Measurements from ENCODE around the gene ADAMTS10. TPM values are rescaled to one million over a fixed set of nuclear protein-coding genes. Genes with fewer than 3 reads are reported as not detected.

Gene ADAMTS10
- polyA plus RNA-seq, 1 experiment: 6.4 TPM

DNA sequence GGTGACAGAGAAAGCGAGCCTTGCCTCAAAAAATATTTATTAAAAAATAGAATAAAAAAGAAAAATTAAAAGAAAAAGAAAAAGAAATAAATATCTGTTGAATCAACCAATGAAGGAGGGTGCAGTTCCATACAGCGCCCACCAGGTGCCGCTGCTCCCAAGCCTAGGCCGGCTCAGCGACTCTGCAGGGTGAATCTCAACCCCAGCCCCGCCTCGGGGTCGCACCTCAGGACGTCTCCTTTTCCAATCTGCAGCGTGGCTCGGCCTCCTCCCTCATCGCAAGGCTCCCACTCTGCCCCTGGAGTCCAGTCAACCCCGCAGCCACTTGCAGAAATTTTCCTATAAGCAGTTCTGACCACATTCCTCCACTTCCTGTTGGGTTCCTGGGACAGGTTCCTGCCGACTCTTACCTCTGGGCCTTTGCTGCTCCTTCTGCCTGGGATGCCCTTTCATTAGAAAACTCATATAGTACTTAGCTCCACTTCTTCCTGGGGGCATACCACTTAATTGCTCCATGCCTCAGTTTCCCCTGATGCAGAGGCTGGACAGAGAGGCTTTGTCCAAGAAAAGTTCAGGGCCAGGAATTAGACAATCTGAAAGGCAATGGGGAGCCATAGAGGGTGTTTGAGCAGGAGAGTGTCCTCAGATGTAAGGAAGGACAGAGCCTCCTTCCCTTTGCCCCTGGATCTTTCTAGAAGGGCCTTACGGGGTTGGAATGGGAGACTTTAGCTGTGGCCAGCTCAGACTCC, 44.2 kb upstream of the ADAMTS10 start:
- ChIA-PET CTCF (interaction anchor here (0.6 to 3.6 kb wide), 15 partner anchors 10 to 1140 kb away, joined by 3 to 26 read pairs (median 4); no protein-coding TSS in a partner anchor), POLR2A (no interaction called here)
- H3K9me3 ChIP-seq (ENCODE audit: control insufficient read depth, insufficient read depth, low read length): no peaks in the 10 kb centered on the region
- no peaks in the 10 kb centered on the region for H3K27me3 ChIP-seq (ENCODE audit: control insufficient read depth, insufficient read depth, low read length)
- no peak overlapping the region; the same call in 1 of the 2 replicates for H3K4me3 ChIP-seq (ENCODE audit: low read depth, low read length)
- DNase-seq (ENCODE audit: low read depth, low spot score): no peak
- TF ChIP-seq, protein P1, sequence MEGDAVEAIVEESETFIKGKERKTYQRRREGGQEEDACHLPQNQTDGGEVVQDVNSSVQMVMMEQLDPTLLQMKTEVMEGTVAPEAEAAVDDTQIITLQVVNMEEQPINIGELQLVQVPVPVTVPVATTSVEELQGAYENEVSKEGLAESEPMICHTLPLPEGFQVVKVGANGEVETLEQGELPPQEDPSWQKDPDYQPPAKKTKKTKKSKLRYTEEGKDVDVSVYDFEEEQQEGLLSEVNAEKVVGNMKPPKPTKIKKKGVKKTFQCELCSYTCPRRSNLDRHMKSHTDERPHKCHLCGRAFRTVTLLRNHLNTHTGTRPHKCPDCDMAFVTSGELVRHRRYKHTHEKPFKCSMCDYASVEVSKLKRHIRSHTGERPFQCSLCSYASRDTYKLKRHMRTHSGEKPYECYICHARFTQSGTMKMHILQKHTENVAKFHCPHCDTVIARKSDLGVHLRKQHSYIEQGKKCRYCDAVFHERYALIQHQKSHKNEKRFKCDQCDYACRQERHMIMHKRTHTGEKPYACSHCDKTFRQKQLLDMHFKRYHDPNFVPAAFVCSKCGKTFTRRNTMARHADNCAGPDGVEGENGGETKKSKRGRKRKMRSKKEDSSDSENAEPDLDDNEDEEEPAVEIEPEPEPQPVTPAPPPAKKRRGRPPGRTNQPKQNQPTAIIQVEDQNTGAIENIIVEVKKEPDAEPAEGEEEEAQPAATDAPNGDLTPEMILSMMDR (IDR thresholded peaks at IDR 0.05; ENCODE audit: low read depth, low read length): peak; percentile 94
- no peak overlapping the region for H3K27ac ChIP-seq (ENCODE audit: low read depth, low read length)

DNA sequence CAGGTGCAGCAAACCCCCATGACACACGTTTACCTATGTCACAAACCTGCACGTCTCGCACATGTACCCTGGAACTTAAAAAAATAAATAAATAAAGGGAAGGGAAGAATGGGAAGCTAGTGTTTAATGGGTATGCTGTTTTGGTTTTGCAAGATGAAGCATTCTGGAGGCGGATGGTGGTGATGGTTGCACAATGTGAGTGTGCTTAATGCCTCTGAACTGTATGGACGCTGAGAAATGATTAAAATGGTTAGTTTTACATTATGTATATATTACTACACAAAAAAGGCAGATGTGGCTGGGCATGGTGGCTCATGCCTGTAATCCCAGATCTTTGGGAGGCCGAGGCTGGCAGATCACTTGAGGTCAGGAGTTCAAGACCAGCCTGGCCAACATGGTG, 37.7 kb upstream of the ADAMTS10 start:
- TF ChIP-seq, protein P1 (IDR thresholded peaks at IDR 0.05; ENCODE audit: low read depth, low read length): no peak
- ChIA-PET CTCF (interaction anchor here (1.2 kb wide), 1 partner anchor 67 kb away, joined by 4 read pairs; no protein-coding TSS in a partner anchor), POLR2A (no interaction called here)
- H3K27me3 ChIP-seq (ENCODE audit: control insufficient read depth, insufficient read depth, low read length): no peaks in the 10 kb centered on the region
- no peak overlapping the region for H3K4me3 ChIP-seq (ENCODE audit: low read depth, low read length)
- no peak overlapping the region for H3K27ac ChIP-seq (ENCODE audit: low read depth, low read length)
- H3K9me3 ChIP-seq (ENCODE audit: control insufficient read depth, insufficient read depth, low read length): no peaks in the 10 kb centered on the region
- no peak for DNase-seq (ENCODE audit: low read depth, low spot score)

DNA sequence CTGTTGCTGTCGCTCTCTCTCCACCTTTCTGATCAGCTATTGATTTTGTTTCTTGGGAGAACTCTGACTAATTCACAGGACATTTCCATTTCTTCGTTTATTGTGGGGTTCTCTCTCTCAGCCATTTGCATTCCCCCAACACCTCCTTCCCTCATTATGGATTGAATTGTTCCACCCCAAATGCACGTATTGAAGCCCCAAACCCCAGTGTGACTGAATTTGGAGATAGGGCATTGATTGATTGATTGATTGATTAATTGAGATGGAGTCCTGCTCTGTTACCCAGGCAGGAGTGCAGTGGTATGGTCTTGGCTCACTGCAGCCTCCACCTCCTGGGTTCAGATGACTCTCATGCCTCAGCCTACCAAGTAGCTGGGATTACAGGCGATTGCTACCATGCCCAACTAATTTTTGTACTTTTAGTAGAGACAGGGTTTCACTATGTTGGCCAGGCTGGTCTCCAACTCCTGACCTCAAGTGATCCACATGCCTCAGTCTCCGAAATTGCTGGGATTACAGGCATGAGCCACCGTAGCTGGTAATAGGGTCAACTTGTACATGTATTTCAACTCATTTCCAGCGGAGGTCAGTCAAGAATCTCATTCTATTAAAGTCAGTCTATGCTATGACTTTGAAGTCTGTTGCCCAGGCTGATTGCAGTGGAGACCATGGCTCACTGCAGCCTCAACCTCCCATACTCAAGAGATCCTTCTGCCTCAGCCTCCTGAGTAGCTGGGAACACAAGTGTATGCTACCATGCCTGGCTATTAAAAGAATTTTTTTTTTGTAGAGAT, 33.5 kb upstream of the ADAMTS10 start:
- no peak overlapping the region for H3K4me3 ChIP-seq (ENCODE audit: low read depth, low read length)
- H3K27ac ChIP-seq (ENCODE audit: low read depth, low read length): no peak overlapping the region
- CTCF ChIA-PET: interaction anchor here (0.5 to 2.4 kb wide), 4 partner anchors 11 to 445 kb away, joined by 3 to 12 read pairs (median 8); no protein-coding TSS in a partner anchor
- no peaks in the 10 kb centered on the region for H3K27me3 ChIP-seq (ENCODE audit: control insufficient read depth, insufficient read depth, low read length)
- POLR2A ChIA-PET: no interaction called here
- no peak for DNase-seq (ENCODE audit: low read depth, low spot score)
- TF ChIP-seq, protein P1 (IDR thresholded peaks at IDR 0.05; ENCODE audit: low read depth, low read length): no peak
- H3K9me3 ChIP-seq (ENCODE audit: control insufficient read depth, insufficient read depth, low read length): peaks cover 3% of the 10 kb centered on the region; the same call in 1 of the 2 replicates

DNA sequence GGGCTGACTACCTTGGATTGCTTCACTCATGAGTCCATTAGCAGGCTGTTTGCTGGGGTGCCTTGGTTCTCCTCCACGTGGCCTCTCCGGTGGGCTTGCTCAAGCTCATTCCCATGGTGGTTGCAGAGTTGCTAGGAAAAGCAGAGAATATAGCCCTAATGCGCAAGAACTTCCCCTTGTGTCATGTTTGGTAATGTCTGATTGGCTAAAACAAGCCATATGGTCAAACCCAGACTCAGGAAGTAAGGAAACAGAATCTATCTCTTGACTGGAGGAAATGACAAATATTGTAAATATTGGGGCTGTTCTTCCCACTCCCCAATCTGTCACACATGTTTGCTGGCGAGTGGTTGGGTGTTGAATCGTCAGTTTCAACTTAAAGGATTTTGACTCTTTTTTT, 32.0 kb upstream of the ADAMTS10 start:
- CTCF ChIA-PET: interaction anchor here (0.6 to 2.3 kb wide), 15 partner anchors 9 to 569 kb away, joined by 3 to 35 read pairs (median 6); partner anchors contain the start of genes MARCHF2 and NFILZ
- POLR2A ChIA-PET: interaction anchor here (0.7 kb wide), 1 partner anchor 62 kb away, joined by 6 read pairs; no protein-coding TSS in a partner anchor
- TF ChIP-seq, protein P1 (IDR thresholded peaks at IDR 0.05; ENCODE audit: low read depth, low read length): no peak
- Histone ChIP-seq H3K4me3 (ENCODE audit: low read depth, low read length) (no peak overlapping the region), H3K27me3 (ENCODE audit: control insufficient read depth, insufficient read depth, low read length) (no peaks in the 10 kb centered on the region), H3K27ac (ENCODE audit: low read depth, low read length) (no peak overlapping the region), H3K9me3 (ENCODE audit: control insufficient read depth, insufficient read depth, low read length) (peaks cover 3% of the 10 kb centered on the region; the same call in 1 of the 2 replicates)
- DNase-seq (ENCODE audit: low read depth, low spot score): no peak
